GM21367 (cell line): Measurements from ENCODE around the gene ACAN.

Experiments used
- ATAC-seq: cut with Tn5 transposase; IDR thresholded peaks from one replicate; pipeline ENCODE4 v1.9.1; 2021; ENCODE audit not compliant: unreplicated experiment

The ACAN gene

GRCh38 chr15:88900982-88901418 is 97.8 kb downstream of the ACAN start:
- no peak for ATAC-seq

- ATAC-seq: no peak
Observed at GRCh38 chr15:88901508-88902220, 98.4 kb downstream of the ACAN start.

- ATAC-seq: no peak
Observed at GRCh38 chr15:88902221-88902835, 99.1 kb downstream of the ACAN start.

GRCh38 chr15:88902846-88903245 is 99.6 kb downstream of the ACAN start:
- ATAC-seq: no peak

GRCh38 chr15:88904257-88904623 is 101.0 kb downstream of the ACAN start:
- no peak for ATAC-seq

- ATAC-seq: peak; percentile 90
Observed at GRCh38 chr15:88904624-88905327, 101.5 kb downstream of the ACAN start.

- no peak for ATAC-seq
Observed at GRCh38 chr15:88905576-88905975, 102.3 kb downstream of the ACAN start.

- ATAC-seq: no peak
Observed at GRCh38 chr15:88906130-88906529, 102.9 kb downstream of the ACAN start.

- ATAC-seq: no peak
Observed at GRCh38 chr15:88906551-88906950, 103.3 kb downstream of the ACAN start.

GRCh38 chr15:88907111-88907510 is 103.9 kb downstream of the ACAN start:
- no peak for ATAC-seq

GRCh38 chr15:88908123-88908522 is 104.9 kb downstream of the ACAN start:
- no peak for ATAC-seq

- no peak for ATAC-seq
Observed at GRCh38 chr15:88908697-88909621, 105.7 kb downstream of the ACAN start.

- ATAC-seq: no peak
Observed at GRCh38 chr15:88909956-88910831, 107.0 kb downstream of the ACAN start.

- ATAC-seq: no peak
Observed at GRCh38 chr15:88911766-88912118, 108.5 kb downstream of the ACAN start.

- ATAC-seq: no peak
Observed at GRCh38 chr15:88912500-88912921, 109.3 kb downstream of the ACAN start.

GRCh38 chr15:88913017-88913849 is 110.0 kb downstream of the ACAN start, which contains the start of gene MFGE8:
Gene MFGE8 (minus strand): TSS chr15:88913379. CDS start chr15:88913319, 60 bp downstream.
- ATAC-seq: peak; percentile 79

GRCh38 chr15:88913850-88914169 is 110.6 kb downstream of the ACAN start:
- no peak for ATAC-seq

GRCh38 chr15:88915354-88915753 is 112.1 kb downstream of the ACAN start:
- ATAC-seq: no peak

GRCh38 chr15:88917760-88918159 is 114.5 kb downstream of the ACAN start:
- no peak for ATAC-seq
